Keratinocyte (primary cell): ENCODE results near the gene PARP11. TPM values are rescaled to one million over a fixed set of nuclear protein-coding genes. Genes with fewer than 3 reads are reported as not detected.

Experiments
- DNase-seq: peaks from one replicate; pipeline ENCODE4 v3.0.0-alpha.2; 2011; ENCODE audit warnings: low read depth, missing footprints, low spot score
- FAIRE-seq: peaks from 2 replicates; lab custom pipeline; 2011; peaks lifted over from hg19 to GRCh38; lab: Jason Lieb, UNC
- H2AFZ ChIP-seq: 2 replicates; pipeline ENCODE4 v1.6.0; 2012; ENCODE audit warnings: low read length, control low read depth, inconsistent platforms; ENCODE audit not compliant: control insufficient read depth
- H3K27ac ChIP-seq: 2 replicates; pipeline ENCODE4 v1.5.1; 2011; ENCODE audit warnings: low read length; ENCODE audit not compliant: control insufficient read depth, insufficient read depth
- H3K27me3 ChIP-seq: 3 replicates; pipeline ENCODE4 v1.6.0; 2011; ENCODE audit warnings: low read length; ENCODE audit not compliant: control insufficient read depth, insufficient read depth; ENCODE audit errors: extremely low read depth
- H3K36me3 ChIP-seq, 2 experiments: 2 replicates in 1 of 2; 3 replicates in 1 of 2; pipeline ENCODE4 v1.5.1; 2011; ENCODE audit warnings: low read length in 2 of 2, mild to moderate bottlenecking in 1 of 2; ENCODE audit not compliant: control insufficient read depth in 2 of 2, insufficient read depth in 2 of 2; ENCODE audit errors: extremely low read depth in 1 of 2
- H3K4me1 ChIP-seq: 3 replicates; pipeline ENCODE4 v1.5.1; 2011; ENCODE audit warnings: low read length; ENCODE audit not compliant: control insufficient read depth, insufficient read depth; ENCODE audit errors: extremely low read depth
- H3K4me2 ChIP-seq: 3 replicates; pipeline ENCODE4 v1.6.0; 2011; ENCODE audit warnings: low read depth, low read length; ENCODE audit not compliant: control insufficient read depth, insufficient read depth; ENCODE audit errors: extremely low read depth
- H3K4me3 ChIP-seq, 3 experiments: fragments of 200-600 bp in 1 of 3; sonication (generic) in 1 of 3; 2 replicates in 2 of 3; 3 replicates in 1 of 3; pipeline ENCODE4 v1.5.1; 2011 to 2016; ENCODE audit warnings: low read length in 3 of 3, mild to moderate bottlenecking in 3 of 3, control low read depth in 2 of 3, inconsistent platforms in 1 of 3, low read depth in 1 of 3, mixed read lengths in 1 of 3, mixed run types in 1 of 3, moderate library complexity in 1 of 3; ENCODE audit not compliant: control insufficient read depth in 2 of 3, insufficient read depth in 2 of 3; ENCODE audit errors: extremely low read depth in 1 of 3
- H3K79me2 ChIP-seq: 2 replicates; pipeline ENCODE4 v1.6.0; 2012; ENCODE audit warnings: low read length; ENCODE audit not compliant: control insufficient read depth, insufficient read depth
- H3K9ac ChIP-seq: 3 replicates; pipeline ENCODE4 v1.6.0; 2011; ENCODE audit warnings: low read length; ENCODE audit not compliant: control insufficient read depth, insufficient read depth; ENCODE audit errors: extremely low read depth
- H3K9me1 ChIP-seq: 3 replicates; pipeline ENCODE4 v1.6.0; 2011; ENCODE audit warnings: low read length; ENCODE audit not compliant: control insufficient read depth, insufficient read depth; ENCODE audit errors: extremely low read depth
- H3K9me3 ChIP-seq: 2 replicates; pipeline ENCODE4 v1.5.1; 2012; ENCODE audit warnings: low read depth, low read length; ENCODE audit not compliant: control insufficient read depth
- H4K20me1 ChIP-seq: 3 replicates; pipeline ENCODE4 v1.6.0; 2011; ENCODE audit warnings: low read length; ENCODE audit not compliant: control insufficient read depth, insufficient read depth; ENCODE audit errors: extremely low read depth
- CTCF ChIP-seq, 3 experiments: IDR thresholded peaks in 1 of 3; conservative IDR thresholded peaks in 1 of 3; optimal IDR thresholded peaks in 1 of 3; 2 replicates in 2 of 3; 3 replicates in 1 of 3; pipeline versions ENCODE3 to v1.5.1; 2011; ENCODE audit warnings: low read length in 3 of 3, mild to moderate bottlenecking in 3 of 3, moderate library complexity in 2 of 3, control low read depth in 1 of 3, inconsistent platforms in 1 of 3; ENCODE audit not compliant: insufficient read depth in 2 of 3; ENCODE audit errors: extremely low read depth in 1 of 3
- EZH2 ChIP-seq: IDR thresholded peaks from one replicate; pipeline ENCODE4 v1.6.1; 2012; ENCODE audit warnings: inconsistent platforms, mild to moderate bottlenecking, low read length, moderate library complexity
- dilution Hi-C: fragments of 300-500 bp; cut with MboI; formaldehyde crosslinking; loops from one replicate; pipeline ENCODE4 v1.7.0; 2020; ENCODE audit warnings: low sequenced_read_pairs; ENCODE audit not compliant: extremely low pct_ligation_motif_present
- polyA plus RNA-seq, 5 experiments: library from polyadenylated mRNA; depleted of rRNA in 3 of 5; stranded (reverse) in 3 of 5; stranded (forward) in 1 of 5; unstranded in 1 of 5; fragments of >200 nt; gene quantifications; 1 replicate in 1 of 5; 2 replicates in 3 of 5; 3 replicates in 1 of 5; pipeline versions ENCODE4 v1.2.1 to v1.2.3, GENCODE V29; 2011 to 2012; ENCODE audit warnings: missing spikeins in 2 of 5, low read depth in 1 of 5, low replicate concordance in 1 of 5

The PARP11 gene
- polyA plus RNA-seq, 1 donor (not counting 4 experiments of a cell fraction or from before 2014, with no cell fraction given), result 5.4 TPM

DNA sequence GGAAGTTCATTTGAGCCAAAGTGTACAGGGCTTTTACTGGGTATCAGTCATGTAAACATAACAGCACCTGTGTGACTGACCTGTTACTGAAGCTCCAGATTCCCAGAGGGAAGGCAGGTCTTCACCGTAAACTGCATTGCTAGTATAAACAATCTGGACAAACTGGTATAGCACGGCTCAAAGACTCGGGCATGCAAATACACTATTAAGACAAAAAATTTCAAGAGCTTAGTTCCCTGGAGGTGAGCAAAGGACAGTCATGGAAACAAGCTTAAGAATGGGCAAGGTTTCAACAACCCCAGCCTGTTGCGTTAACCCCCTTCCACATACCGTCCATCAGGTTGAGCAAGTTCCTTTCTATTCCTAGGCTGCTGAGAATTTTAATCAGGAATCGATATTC, 9.4 kb downstream of the PARP11 start:
- H4K20me1 ChIP-seq, result no peaks in the 10 kb centered on the region
- H3K36me3 ChIP-seq, result no peaks in the 10 kb centered on the region
- H3K9ac ChIP-seq, result no peak overlapping the region
- no peaks in the 10 kb centered on the region for H3K9me3 ChIP-seq
- no peaks in the 10 kb centered on the region for H3K9me1 ChIP-seq
- H3K79me2 ChIP-seq, result no peaks in the 10 kb centered on the region
- H3K27me3 ChIP-seq, result no peaks in the 10 kb centered on the region
- H2AFZ ChIP-seq, result no peak overlapping the region
- no peak overlapping the region for H3K4me2 ChIP-seq
- dilution Hi-C loops, result no loop called here
- no peak for TF ChIP-seq CTCF (optimal IDR thresholded peaks at IDR 0.05 in 1 of 3, IDR thresholded peaks at IDR 0.05 in 1 of 3, conservative IDR thresholded peaks at IDR 0.05 in 1 of 3; ENCODE audit: extremely low read depth in 1 of 3, insufficient read depth in 2 of 3, low read length in 3 of 3)
- no peak for TF ChIP-seq EZH2
- DNase-seq (no peak), FAIRE-seq (no peak)
- no peak overlapping the region for H3K27ac ChIP-seq
- no peak overlapping the region for H3K4me3 ChIP-seq
- no peaks in the 10 kb centered on the region for H3K4me1 ChIP-seq

GRCh38 chr12:3842517-3842916, 30.7 kb downstream of the PARP11 start:
- TF ChIP-seq EZH2, result no peak
- no peak for TF ChIP-seq CTCF (optimal IDR thresholded peaks at IDR 0.05 in 1 of 3, IDR thresholded peaks at IDR 0.05 in 1 of 3, conservative IDR thresholded peaks at IDR 0.05 in 1 of 3; ENCODE audit: extremely low read depth in 1 of 3, insufficient read depth in 2 of 3, low read length in 3 of 3)
- Histone ChIP-seq H3K27me3 (no peaks in the 10 kb centered on the region), H3K9me3 (no peaks in the 10 kb centered on the region), H3K4me2 (no peak overlapping the region), H3K36me3 (no peaks in the 10 kb centered on the region), H3K27ac (no peak overlapping the region), H4K20me1 (no peaks in the 10 kb centered on the region), H3K4me1 (no peaks in the 10 kb centered on the region), H3K4me3 (no peak overlapping the region), H2AFZ (no peak overlapping the region), H3K79me2 (no peaks in the 10 kb centered on the region), H3K9me1 (no peaks in the 10 kb centered on the region), H3K9ac (no peak overlapping the region)
- no peak for FAIRE-seq
- no peak for DNase-seq
- dilution Hi-C loops, result no loop called here
